Activated CD8-positive, alpha-beta memory T cell treated with anti-CD3 and anti-CD28 coated beads for 36 hours (primary cell): ENCODE results near the gene ADORA1. TPM values are rescaled to one million over a fixed set of nuclear protein-coding genes. Genes with fewer than 3 reads are reported as not detected.

Experiments
- CTCF ChIA-PET: fragments of 350-600 bp; sonication (Branson Sonifier 250); formaldehyde crosslinking; loops from one replicate; lab custom pipeline; 2021; ENCODE audit warnings: antibody characterized with exemption; lab: Charles Lee
- POLR2A ChIA-PET: fragments of 350-600 bp; sonication (Branson Sonifier 250); formaldehyde crosslinking; loops from one replicate; lab custom pipeline; 2021; ENCODE audit warnings: antibody characterized with exemption; lab: Charles Lee
- total RNA-seq, 2 experiments: library from RNA; stranded (reverse); gene quantifications; one replicate each; pipeline ENCODE4 v1.2.3, GENCODE V29; 2021

Gene ADORA1
- total RNA-seq, 2 experiments from 2014 or later: not detected

DNA sequence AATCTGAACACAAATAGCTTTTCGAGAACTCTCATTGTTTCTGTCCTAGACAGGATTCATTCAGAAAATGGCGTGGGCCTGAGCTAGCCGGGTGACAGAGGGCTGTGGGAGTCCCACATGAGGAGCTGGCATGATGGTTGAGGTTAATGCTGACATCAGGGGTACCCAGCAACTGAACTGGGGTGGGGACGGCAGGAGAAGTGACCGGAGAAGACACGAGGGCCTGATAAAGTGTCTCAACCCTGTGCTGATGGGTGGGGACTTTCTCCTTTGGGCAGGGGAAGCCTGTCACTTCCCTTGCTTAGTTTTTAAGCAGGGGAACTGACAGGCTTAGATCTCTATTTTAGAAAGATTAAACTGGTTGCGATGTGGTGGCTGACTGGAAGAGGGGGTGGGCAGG, 87.3 kb downstream of the ADORA1 start:
- CTCF ChIA-PET: interaction anchor here (1.1 to 3.2 kb wide), 2 partner anchors 172 to 175 kb away, joined by 3 to 34 read pairs; no protein-coding TSS in a partner anchor
- POLR2A ChIA-PET: no interaction called here

DNA sequence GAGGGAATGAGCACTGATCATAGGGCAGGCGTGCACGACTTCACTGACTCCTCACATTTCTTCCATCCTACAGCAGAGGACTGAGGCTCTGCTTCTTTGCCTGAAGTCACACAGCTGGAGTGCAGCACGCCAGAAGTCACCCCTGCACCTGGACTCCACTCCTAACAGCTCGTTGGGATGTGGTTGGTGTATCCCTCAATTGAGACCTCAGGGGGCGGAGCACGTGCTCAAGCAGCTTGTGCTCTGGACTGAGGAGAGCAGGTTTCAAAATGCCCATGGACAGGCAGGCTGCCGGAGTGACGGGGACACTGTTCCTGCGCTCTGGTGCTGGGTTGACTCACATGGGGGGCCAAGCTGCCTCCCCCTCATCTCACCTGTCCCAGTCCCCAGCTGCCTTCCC, 88.0 kb downstream of the ADORA1 start:
- ChIA-PET POLR2A (no interaction called here), CTCF (interaction anchor here (0.8 to 3.2 kb wide), 10 partner anchors 8 to 188 kb away, joined by 3 to 34 read pairs (median 4); no protein-coding TSS in a partner anchor)

DNA sequence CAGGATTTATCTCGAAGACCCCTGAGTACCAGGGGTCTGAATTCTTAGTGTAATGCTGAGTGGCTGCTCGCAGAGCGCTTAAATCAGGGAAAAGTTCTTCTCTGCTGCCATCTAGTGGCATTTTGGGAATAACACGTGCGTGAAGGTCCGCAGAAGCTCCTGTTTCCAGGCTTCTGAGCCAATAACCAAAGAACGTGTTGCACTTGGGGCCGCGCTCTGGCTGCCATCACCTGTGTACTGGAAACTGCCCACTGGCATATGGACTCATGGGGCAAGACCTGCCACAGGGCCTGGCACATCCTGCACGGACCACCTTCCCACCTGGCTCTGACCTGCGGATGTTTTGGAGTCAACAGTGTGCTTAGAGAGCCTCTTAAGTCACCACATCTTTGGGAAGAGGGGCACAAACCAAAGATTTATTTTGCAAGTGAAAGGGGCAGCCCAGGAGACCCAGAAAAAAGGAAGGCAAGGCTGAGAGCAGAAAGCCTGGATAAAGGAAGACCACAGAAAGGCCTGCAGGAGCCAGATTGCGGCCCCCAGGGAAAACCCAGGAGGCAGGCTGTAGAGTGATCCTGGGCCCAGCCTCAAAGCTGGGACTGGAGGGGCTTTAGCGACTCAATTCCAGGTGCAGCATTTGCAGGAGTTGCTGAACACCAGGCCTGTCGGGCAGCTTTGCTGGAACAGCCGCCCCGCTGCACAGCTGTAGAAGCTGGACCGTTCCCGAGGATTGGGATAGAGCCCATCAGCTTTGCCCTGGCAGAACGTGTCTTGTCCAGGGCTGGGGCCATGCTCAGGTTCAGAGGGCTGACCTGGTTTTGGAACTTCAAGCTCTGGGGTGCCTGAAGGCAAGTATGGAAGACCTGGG, 89.0 kb downstream of the ADORA1 start:
- ChIA-PET CTCF (interaction anchor here (0.6 to 3.2 kb wide), 15 partner anchors 9 to 203 kb away, joined by 3 to 34 read pairs (median 3); no protein-coding TSS in a partner anchor), POLR2A (no interaction called here)

Other genes starting within 250 kb of the ADORA1 start
- gene RABIF, start 238.6 kb upstream of the ADORA1 start, total RNA-seq: 10 to 100 TPM; 11.4 to 11.7 TPM
- gene KLHL12, start 200.5 kb upstream of the ADORA1 start, total RNA-seq: 10 to 100 TPM; 37.4 to 39.3 TPM
- gene ADIPOR1, start 169.4 kb upstream of the ADORA1 start, total RNA-seq: 10 to 100 TPM; 92.0 to 94.4 TPM
- gene CYB5R1, start 160.5 kb upstream of the ADORA1 start, total RNA-seq: 10 to 100 TPM; 20.4 to 21.3 TPM
- gene TMEM183A, start 120.4 kb upstream of the ADORA1 start, total RNA-seq: 10 to 100 TPM; 74.9 to 83.3 TPM
- gene PPFIA4, start 101.2 kb upstream of the ADORA1 start, total RNA-seq: 10 to 100 TPM; 14.7 TPM
- not detected for gene MYOG, start 41.7 kb upstream of the ADORA1 start, total RNA-seq
- gene MYBPH, start 48.1 kb downstream of the ADORA1 start, total RNA-seq: not detected
- not detected for gene CHI3L1, start 59.0 kb downstream of the ADORA1 start, total RNA-seq
- gene CHIT1, start 101.9 kb downstream of the ADORA1 start, total RNA-seq: under 1 TPM in 1 of 2 experiments, not detected in 1; 0.06 TPM
- gene BTG2, start 177.8 kb downstream of the ADORA1 start, total RNA-seq: 10 to 100 TPM; 95.3 to 99.6 TPM
- gene FMOD, start 223.4 kb downstream of the ADORA1 start, total RNA-seq: 1 to 10 TPM; 1.7 to 2.2 TPM